ENCODE measurements around the gene SLIT1.

DNA sequence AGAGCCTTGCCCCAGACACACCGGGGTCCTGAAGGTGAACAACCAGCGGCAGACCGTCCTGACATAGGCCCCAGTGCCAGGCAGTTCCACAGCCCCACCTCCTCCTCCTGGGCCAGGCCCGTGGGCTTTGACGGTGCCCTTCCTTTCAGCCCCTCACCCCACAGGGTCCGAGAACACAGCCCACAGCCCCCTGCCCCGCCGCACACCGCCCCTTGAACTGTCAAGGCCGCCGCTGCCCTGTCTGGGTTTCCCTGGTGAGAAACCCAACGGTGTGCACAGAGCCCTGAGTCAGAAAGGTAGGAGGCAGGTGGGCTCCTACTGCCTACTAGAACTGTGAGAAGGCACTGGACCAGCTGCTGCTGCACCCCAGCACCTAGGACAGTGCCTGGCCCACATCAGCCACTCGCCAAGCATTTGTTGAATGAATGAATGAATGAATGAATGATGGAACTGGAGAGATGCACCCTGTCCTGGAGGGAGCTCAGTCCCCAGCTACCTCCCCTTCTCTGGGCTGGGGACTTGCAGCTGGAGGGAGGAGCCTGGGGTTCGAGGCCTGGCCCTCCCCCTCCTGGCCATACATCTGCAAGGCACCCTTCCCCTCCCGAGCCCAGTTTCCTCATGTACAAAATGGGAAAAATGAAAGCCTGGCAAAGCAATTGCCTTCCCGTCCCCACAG, 117.9 kb downstream of the SLIT1 start:
- TF ChIP-seq, protein P1, sequence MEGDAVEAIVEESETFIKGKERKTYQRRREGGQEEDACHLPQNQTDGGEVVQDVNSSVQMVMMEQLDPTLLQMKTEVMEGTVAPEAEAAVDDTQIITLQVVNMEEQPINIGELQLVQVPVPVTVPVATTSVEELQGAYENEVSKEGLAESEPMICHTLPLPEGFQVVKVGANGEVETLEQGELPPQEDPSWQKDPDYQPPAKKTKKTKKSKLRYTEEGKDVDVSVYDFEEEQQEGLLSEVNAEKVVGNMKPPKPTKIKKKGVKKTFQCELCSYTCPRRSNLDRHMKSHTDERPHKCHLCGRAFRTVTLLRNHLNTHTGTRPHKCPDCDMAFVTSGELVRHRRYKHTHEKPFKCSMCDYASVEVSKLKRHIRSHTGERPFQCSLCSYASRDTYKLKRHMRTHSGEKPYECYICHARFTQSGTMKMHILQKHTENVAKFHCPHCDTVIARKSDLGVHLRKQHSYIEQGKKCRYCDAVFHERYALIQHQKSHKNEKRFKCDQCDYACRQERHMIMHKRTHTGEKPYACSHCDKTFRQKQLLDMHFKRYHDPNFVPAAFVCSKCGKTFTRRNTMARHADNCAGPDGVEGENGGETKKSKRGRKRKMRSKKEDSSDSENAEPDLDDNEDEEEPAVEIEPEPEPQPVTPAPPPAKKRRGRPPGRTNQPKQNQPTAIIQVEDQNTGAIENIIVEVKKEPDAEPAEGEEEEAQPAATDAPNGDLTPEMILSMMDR (IDR thresholded peaks at IDR 0.05), result no peak
- TF ChIP-seq EP300 (IDR thresholded peaks at IDR 0.05) (no peak), POLR2AphosphoS5 (IDR thresholded peaks at IDR 0.05) (no peak)
